SJCRH30 (cell line): Measurements from ENCODE around the gene CCDC142. TPM values are rescaled to one million over a fixed set of nuclear protein-coding genes. Genes with fewer than 3 reads are reported as not detected.
"Not testable (repeated sequence)": the region's sequence is repeated elsewhere in the genome, so short reads cannot be mapped to it uniquely, and the experiment has no call there.

Source experiments
- DNase-seq, 2 experiments: peaks; one replicate each; pipeline ENCODE4 v3.0.0-alpha.2; 2015 to 2020
- H3K27ac ChIP-seq: fragments of 250-450 bp; sonication (Bioruptor Pico); 2 replicates; pipeline ENCODE4 v1.5.1; 2020; ENCODE audit warnings: mild to moderate bottlenecking, moderate library complexity
- H3K27me3 ChIP-seq: fragments of 250-450 bp; sonication (Bioruptor Pico); 2 replicates; pipeline ENCODE4 v1.5.1; 2020; ENCODE audit warnings: mild to moderate bottlenecking, moderate library complexity
- H3K36me3 ChIP-seq: fragments of 250-450 bp; sonication (Bioruptor Pico); 2 replicates; pipeline ENCODE4 v1.5.1; 2020; ENCODE audit warnings: mild to moderate bottlenecking, moderate library complexity
- H3K4me1 ChIP-seq: fragments of 250-450 bp; sonication (Bioruptor Pico); 2 replicates; pipeline ENCODE4 v1.5.1; 2020; ENCODE audit warnings: mild to moderate bottlenecking, moderate library complexity
- H3K4me3 ChIP-seq: fragments of 250-450 bp; sonication (Bioruptor Pico); 2 replicates; pipeline ENCODE4 v1.5.1; 2020; ENCODE audit warnings: mild to moderate bottlenecking, moderate library complexity
- H3K9me3 ChIP-seq: fragments of 250-450 bp; sonication (Bioruptor Pico); replicated peaks from 2 replicates; pipeline ENCODE4 v1.5.1; 2020; ENCODE audit warnings: mild to moderate bottlenecking, moderate library complexity
- total RNA-seq: library from RNA; depleted of rRNA; stranded (reverse); fragments of >200 nt; shearing (Covaris generic); gene quantifications from 2 replicates; pipeline ENCODE4 v1.2.3, GENCODE V29; 2014

CCDC142 gene
- total RNA-seq, 1 experiment from 2014 or later, result 24.0 TPM

- DNase-seq, result no peak
- no peak overlapping the region for H3K4me3 ChIP-seq
- no peaks in the 10 kb centered on the region for H3K9me3 ChIP-seq
- H3K36me3 ChIP-seq, result peaks cover 12% of the 10 kb centered on the region
- H3K27me3 ChIP-seq, result no peaks in the 10 kb centered on the region
- no peak overlapping the region for H3K27ac ChIP-seq
- no peaks in the 10 kb centered on the region for H3K4me1 ChIP-seq
Observed at GRCh38 chr2:74496997-74497776, 14.4 kb upstream of the CCDC142 start.

- peaks cover 28% of the 10 kb centered on the region for H3K36me3 ChIP-seq
- H3K4me1 ChIP-seq, result no peaks in the 10 kb centered on the region
- H3K27ac ChIP-seq, result no peak overlapping the region
- H3K9me3 ChIP-seq, result no peaks in the 10 kb centered on the region
- H3K27me3 ChIP-seq, result no peaks in the 10 kb centered on the region
- DNase-seq, result no peak
- H3K4me3 ChIP-seq, result no peak overlapping the region
Observed at GRCh38 chr2:74495440-74495839, 12.6 kb upstream of the CCDC142 start.

- H3K36me3 ChIP-seq, result peaks cover 28% of the 10 kb centered on the region
- no peak overlapping the region for H3K27ac ChIP-seq
- no peaks in the 10 kb centered on the region for H3K9me3 ChIP-seq
- no peak overlapping the region for H3K4me3 ChIP-seq
- H3K4me1 ChIP-seq, result no peaks in the 10 kb centered on the region
- DNase-seq, result no peak
- no peaks in the 10 kb centered on the region for H3K27me3 ChIP-seq
Observed at GRCh38 chr2:74493546-74493945, 10.7 kb upstream of the CCDC142 start.

- Histone ChIP-seq H3K4me3 (no peak overlapping the region), H3K27me3 (no peaks in the 10 kb centered on the region), H3K9me3 (no peaks in the 10 kb centered on the region), H3K4me1 (no peaks in the 10 kb centered on the region), H3K36me3 (peaks cover 28% of the 10 kb centered on the region), H3K27ac (no peak overlapping the region)
- DNase-seq, result no peak
Observed at GRCh38 chr2:74491648-74492544, 9.1 kb upstream of the CCDC142 start.

GRCh38 chr2:74489906-74490305, 7.1 kb upstream of the CCDC142 start:
- H3K27me3 ChIP-seq, result no peaks in the 10 kb centered on the region

GRCh38 chr2:74488643-74489481, 6.1 kb upstream of the CCDC142 start:
- Histone ChIP-seq H3K27ac (no peak overlapping the region), H3K4me3 (no peak overlapping the region), H3K36me3 (peaks cover 22% of the 10 kb centered on the region), H3K27me3 (no peaks in the 10 kb centered on the region), H3K4me1 (no peaks in the 10 kb centered on the region), H3K9me3 (no peaks in the 10 kb centered on the region)
- no peak for DNase-seq

More at GRCh38 chr2:74489906-74490305, 7.1 kb upstream of the CCDC142 start:
- H3K36me3 ChIP-seq, result peaks cover 28% of the 10 kb centered on the region
- no peak for DNase-seq
- H3K9me3 ChIP-seq, result no peaks in the 10 kb centered on the region
- no peak overlapping the region for H3K4me3 ChIP-seq
- no peaks in the 10 kb centered on the region for H3K4me1 ChIP-seq
- no peak overlapping the region for H3K27ac ChIP-seq

GRCh38 chr2:74486141-74486540, 3.3 kb upstream of the CCDC142 start:
- DNase-seq, result no peak
- H3K27me3 ChIP-seq, result no peaks in the 10 kb centered on the region
- H3K9me3 ChIP-seq, result no peaks in the 10 kb centered on the region
- no peak overlapping the region for H3K27ac ChIP-seq
- H3K36me3 ChIP-seq, result peaks cover 6% of the 10 kb centered on the region; the same call in 1 of the 2 replicates
- H3K4me1 ChIP-seq, result peaks cover 4% of the 10 kb centered on the region
- no peak overlapping the region for H3K4me3 ChIP-seq

- Histone ChIP-seq H3K27ac (peak overlapping the region; percentile 87; the same call in 1 of the 2 replicates), H3K4me3 (peak overlapping the region; percentile 93)
- not testable (repeated sequence) for H3K9me3 ChIP-seq, H3K36me3 ChIP-seq, DNase-seq, H3K4me1 ChIP-seq, H3K27me3 ChIP-seq
Observed at GRCh38 chr2:74483675-74484164, 922 bp upstream of the CCDC142 start.

- H3K9me3 ChIP-seq, result no peaks in the 10 kb centered on the region
- H3K4me1 ChIP-seq, result peaks cover 4% of the 10 kb centered on the region
- peaks cover 4% of the 10 kb centered on the region; the same call in 1 of the 2 replicates for H3K36me3 ChIP-seq
- peak overlapping the region; percentile 87 for H3K27ac ChIP-seq
- H3K27me3 ChIP-seq, result no peaks in the 10 kb centered on the region
- H3K4me3 ChIP-seq, result peak overlapping the region; percentile 93
- peak; percentile 52 to 72 for DNase-seq
Observed at GRCh38 chr2:74481961-74482800, 617 bp downstream of the CCDC142 start.

- Histone ChIP-seq H3K36me3 (peaks cover 4% of the 10 kb centered on the region; the same call in 1 of the 2 replicates), H3K9me3 (no peaks in the 10 kb centered on the region), H3K27ac (no peak overlapping the region), H3K4me1 (peaks cover 4% of the 10 kb centered on the region), H3K4me3 (peak overlapping the region; percentile 93), H3K27me3 (no peaks in the 10 kb centered on the region)
- DNase-seq, result no peak
Observed at GRCh38 chr2:74481431-74481830, 1.4 kb downstream of the CCDC142 start.

- H3K4me1 ChIP-seq, result peaks cover 3% of the 10 kb centered on the region; the same call in 1 of the 2 replicates
Observed at GRCh38 chr2:74474899-74475298, 7.9 kb downstream of the CCDC142 start.

GRCh38 chr2:74474481-74474880, 8.3 kb downstream of the CCDC142 start:
- Histone ChIP-seq H3K4me1 (peaks cover 3% of the 10 kb centered on the region; the same call in 1 of the 2 replicates), H3K4me3 (no peak overlapping the region), H3K27ac (no peak overlapping the region), H3K27me3 (no peaks in the 10 kb centered on the region), H3K9me3 (no peaks in the 10 kb centered on the region), H3K36me3 (peaks cover 7% of the 10 kb centered on the region; the same call in 1 of the 2 replicates)
- no peak for DNase-seq

More at GRCh38 chr2:74474899-74475298, 7.9 kb downstream of the CCDC142 start:
- no peak overlapping the region for H3K4me3 ChIP-seq
- H3K9me3 ChIP-seq, result no peaks in the 10 kb centered on the region
- H3K36me3 ChIP-seq, result peaks cover 7% of the 10 kb centered on the region; the same call in 1 of the 2 replicates
- no peaks in the 10 kb centered on the region for H3K27me3 ChIP-seq
- no peak overlapping the region for H3K27ac ChIP-seq
- peak; percentile 37 to 51 for DNase-seq

GRCh38 chr2:74472945-74473258, 9.9 kb downstream of the CCDC142 start:
- Histone ChIP-seq H3K4me3 (peak overlapping the region; percentile 78), H3K36me3 (peaks cover 7% of the 10 kb centered on the region; the same call in 1 of the 2 replicates), H3K27me3 (no peaks in the 10 kb centered on the region), H3K4me1 (peaks cover 3% of the 10 kb centered on the region; the same call in 1 of the 2 replicates), H3K9me3 (no peaks in the 10 kb centered on the region), H3K27ac (peak overlapping the region; percentile 76)
- no peak for DNase-seq
